Measurements from ENCODE around the gene KDM6A.

KDM6A gene

DNA sequence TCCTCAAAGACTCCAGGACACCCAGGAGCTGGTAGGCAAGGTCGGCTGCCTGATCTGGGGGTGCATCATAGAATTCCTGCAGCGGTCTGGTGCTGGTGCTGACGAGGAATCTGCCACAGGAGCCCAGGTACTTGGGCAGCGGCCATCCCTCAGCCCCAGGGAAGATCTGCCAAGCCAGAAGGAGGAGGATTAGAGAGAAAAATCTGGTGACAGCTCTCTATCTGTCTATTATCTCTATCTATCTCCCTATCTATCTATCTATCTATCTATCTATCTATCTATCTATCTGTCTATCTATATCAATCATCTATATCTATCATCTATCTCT, 281.0 kb downstream of the KDM6A start:
- H3K14ac ChIP-seq (ENCODE audit: low read length) = no peak overlapping the region
- no CpG with 5 or more reads among the region's 4 CpGs for WGBS (ENCODE audit: extremely low coverage, insufficient coverage, insufficient read length)
- H3K27ac ChIP-seq (ENCODE audit: low read depth, low read length) = no peak overlapping the region

DNA sequence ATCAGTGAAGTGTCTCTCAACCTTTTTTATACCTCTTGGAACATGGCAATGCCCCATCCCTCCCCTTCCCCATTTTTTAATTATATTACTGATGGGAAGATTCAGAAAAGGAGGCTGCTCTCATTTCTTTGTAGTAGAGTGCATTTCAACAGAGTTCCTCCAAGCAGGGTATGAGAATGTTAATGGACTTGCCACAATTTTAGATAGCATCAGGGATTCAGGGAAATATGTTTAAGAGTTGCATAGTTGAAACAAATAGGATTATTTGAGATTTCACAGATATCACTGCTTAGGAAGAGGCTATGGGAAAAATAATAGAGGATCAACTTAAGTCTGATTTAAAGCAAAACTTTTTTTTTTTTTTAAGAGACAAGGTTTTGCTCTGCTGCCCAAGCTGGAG, 281.5 kb downstream of the KDM6A start:
- H3K79me1 ChIP-seq (ENCODE audit: low read length) = no peaks in the 10 kb centered on the region
- H4K8ac ChIP-seq (ENCODE audit: low read depth, low read length) = no peak overlapping the region

More for the DNA sequence above, 281.0 kb downstream of the KDM6A start:
- no peak overlapping the region for H3K18ac ChIP-seq (ENCODE audit: low read length)
- no peak overlapping the region for H3K23ac ChIP-seq (ENCODE audit: low read length)
- no peaks in the 10 kb centered on the region for H3K79me1 ChIP-seq (ENCODE audit: low read length)
- DNase-seq = no peak
- H3K79me2 ChIP-seq (ENCODE audit: control insufficient read depth, insufficient read depth, low read length, poor library complexity) = no peaks in the 10 kb centered on the region
- no peak overlapping the region for H2BK5ac ChIP-seq (ENCODE audit: low read depth, low read length, poor library complexity)
- no peak overlapping the region for H3K9ac ChIP-seq (ENCODE audit: low read length)
- no peak overlapping the region for H3K4me2 ChIP-seq (ENCODE audit: low read length)
- H3K4me3 ChIP-seq (ENCODE audit: low read depth, low read length) = no peak overlapping the region
- H3K9me3 ChIP-seq (ENCODE audit: insufficient read depth, low read depth, low read length) = no peaks in the 10 kb centered on the region
- no peaks in the 10 kb centered on the region for H3K4me1 ChIP-seq (ENCODE audit: control insufficient read depth in 1 of 2, insufficient read depth in 2 of 2, low read length in 2 of 2)
- H4K12ac ChIP-seq (ENCODE audit: low read depth, low read length) = no peak overlapping the region
- H2BK12ac ChIP-seq (ENCODE audit: low read length) = no peak overlapping the region
- no peak overlapping the region for H2AFZ ChIP-seq (ENCODE audit: insufficient read depth, low read length, poor library complexity)
- H2AK5ac ChIP-seq (ENCODE audit: low read length) = no peak overlapping the region
- H4K8ac ChIP-seq (ENCODE audit: low read depth, low read length) = no peak overlapping the region
- no peak overlapping the region for H3K4ac ChIP-seq (ENCODE audit: low read depth, low read length)
- H4K91ac ChIP-seq (ENCODE audit: low read depth, low read length) = no peak overlapping the region
- H2BK120ac ChIP-seq (ENCODE audit: insufficient read depth, low read length, poor library complexity) = no peak overlapping the region
- no peaks in the 10 kb centered on the region for H3K27me3 ChIP-seq (ENCODE audit: insufficient read depth, low read length)
- H3K36me3 ChIP-seq (ENCODE audit: control insufficient read depth in 1 of 2, insufficient read depth in 2 of 2, low read length in 2 of 2) = no peaks in the 10 kb centered on the region

DNA sequence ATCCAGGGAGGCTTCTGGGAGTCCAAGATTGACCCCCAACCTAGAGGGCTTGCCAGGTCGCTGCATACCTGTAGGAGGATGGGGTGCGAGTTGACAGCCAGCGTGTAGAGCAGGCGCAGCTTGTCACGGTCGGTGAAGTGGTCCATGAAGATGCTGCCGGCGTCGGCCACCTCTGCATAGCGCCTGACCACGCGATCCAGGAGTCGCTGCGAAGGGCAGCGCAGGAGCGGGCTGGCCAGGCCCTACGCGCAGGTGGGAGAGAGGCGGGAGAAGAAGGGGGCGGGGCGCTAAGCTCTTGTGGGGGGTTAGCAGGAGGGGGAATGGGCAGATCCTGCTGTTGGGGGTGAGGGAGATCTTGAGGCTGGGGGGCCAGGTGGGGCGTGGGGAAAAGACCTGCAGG, 284.7 kb downstream of the KDM6A start:
- no peak overlapping the region for H4K91ac ChIP-seq (ENCODE audit: low read depth, low read length)
- H2BK12ac ChIP-seq (ENCODE audit: low read length) = no peak overlapping the region
- H3K23ac ChIP-seq (ENCODE audit: low read length) = no peak overlapping the region
- no peaks in the 10 kb centered on the region for H3K79me1 ChIP-seq (ENCODE audit: low read length)
- no peaks in the 10 kb centered on the region for H3K79me2 ChIP-seq (ENCODE audit: control insufficient read depth, insufficient read depth, low read length, poor library complexity)
- no peak overlapping the region for H3K4me3 ChIP-seq (ENCODE audit: low read depth, low read length)
- WGBS (ENCODE audit: extremely low coverage, insufficient coverage, insufficient read length) = no CpG with 5 or more reads among the region's 22 CpGs
- H3K27me3 ChIP-seq (ENCODE audit: insufficient read depth, low read length) = no peaks in the 10 kb centered on the region
- H3K4me2 ChIP-seq (ENCODE audit: low read length) = no peak overlapping the region
- no peak for DNase-seq
- no peak overlapping the region for H2AFZ ChIP-seq (ENCODE audit: insufficient read depth, low read length, poor library complexity)
- no peaks in the 10 kb centered on the region for H3K9me3 ChIP-seq (ENCODE audit: insufficient read depth, low read depth, low read length)
- H2BK120ac ChIP-seq (ENCODE audit: insufficient read depth, low read length, poor library complexity) = no peak overlapping the region
- H2AK5ac ChIP-seq (ENCODE audit: low read length) = no peak overlapping the region
- H3K4me1 ChIP-seq (ENCODE audit: control insufficient read depth in 1 of 2, insufficient read depth in 2 of 2, low read length in 2 of 2) = no peaks in the 10 kb centered on the region
- no peak overlapping the region for H3K4ac ChIP-seq (ENCODE audit: low read depth, low read length)
- no peak overlapping the region for H3K27ac ChIP-seq (ENCODE audit: low read depth, low read length)
- H4K8ac ChIP-seq (ENCODE audit: low read depth, low read length) = no peak overlapping the region
- H2BK5ac ChIP-seq (ENCODE audit: low read depth, low read length, poor library complexity) = no peak overlapping the region
- H3K36me3 ChIP-seq (ENCODE audit: control insufficient read depth in 1 of 2, insufficient read depth in 2 of 2, low read length in 2 of 2) = no peaks in the 10 kb centered on the region
- no peak overlapping the region for H3K18ac ChIP-seq (ENCODE audit: low read length)
- no peak overlapping the region for H3K14ac ChIP-seq (ENCODE audit: low read length)
- H3K9ac ChIP-seq (ENCODE audit: low read length) = no peak overlapping the region
- no peak overlapping the region for H4K12ac ChIP-seq (ENCODE audit: low read depth, low read length)

More for the DNA sequence above, 281.5 kb downstream of the KDM6A start:
- Histone ChIP-seq H3K36me3 (ENCODE audit: control insufficient read depth in 1 of 2, insufficient read depth in 2 of 2, low read length in 2 of 2) (no peaks in the 10 kb centered on the region), H3K14ac (ENCODE audit: low read length) (no peak overlapping the region), H3K18ac (ENCODE audit: low read length) (no peak overlapping the region), H2BK120ac (ENCODE audit: insufficient read depth, low read length, poor library complexity) (no peak overlapping the region), H3K27ac (ENCODE audit: low read depth, low read length) (no peak overlapping the region), H2AK5ac (ENCODE audit: low read length) (no peak overlapping the region), H3K79me2 (ENCODE audit: control insufficient read depth, insufficient read depth, low read length, poor library complexity) (no peaks in the 10 kb centered on the region), H2AFZ (ENCODE audit: insufficient read depth, low read length, poor library complexity) (no peak overlapping the region), H3K4me1 (ENCODE audit: control insufficient read depth in 1 of 2, insufficient read depth in 2 of 2, low read length in 2 of 2) (no peaks in the 10 kb centered on the region), H3K4me2 (ENCODE audit: low read length) (no peak overlapping the region), H3K9me3 (ENCODE audit: insufficient read depth, low read depth, low read length) (no peaks in the 10 kb centered on the region), H3K27me3 (ENCODE audit: insufficient read depth, low read length) (no peaks in the 10 kb centered on the region), H3K4ac (ENCODE audit: low read depth, low read length) (no peak overlapping the region), H4K12ac (ENCODE audit: low read depth, low read length) (no peak overlapping the region), H3K4me3 (ENCODE audit: low read depth, low read length) (no peak overlapping the region), H3K9ac (ENCODE audit: low read length) (no peak overlapping the region), H4K91ac (ENCODE audit: low read depth, low read length) (no peak overlapping the region), H3K23ac (ENCODE audit: low read length) (no peak overlapping the region), H2BK5ac (ENCODE audit: low read depth, low read length, poor library complexity) (no peak overlapping the region), H2BK12ac (ENCODE audit: low read length) (no peak overlapping the region)
- peak in 1 of 2 donors; percentile 68 for DNase-seq

All from trophoblast cell (in vitro differentiated cells and primary cell).